HG02884 (cell line): ENCODE results near the gene MAFG.
"Not testable (repeated sequence)": the region's sequence is repeated elsewhere in the genome, so short reads cannot be mapped to it uniquely, and the experiment has no call there.

Source experiments
- ATAC-seq: cut with Tn5 transposase; IDR thresholded peaks from one replicate; pipeline ENCODE4 v1.9.1; 2021; ENCODE audit warnings: mild to moderate bottlenecking, moderate library complexity; ENCODE audit not compliant: unreplicated experiment

Gene MAFG

GRCh38 chr17:81958633-81959342 is 31.3 kb upstream of the MAFG start:
- no peak for ATAC-seq

GRCh38 chr17:81957691-81958432 is 30.3 kb upstream of the MAFG start:
- ATAC-seq: no peak

- ATAC-seq: no peak
Observed at GRCh38 chr17:81956607-81957589, 29.4 kb upstream of the MAFG start.

GRCh38 chr17:81955756-81956544 is 28.4 kb upstream of the MAFG start:
- ATAC-seq: no peak

- ATAC-seq: no peak
Observed at GRCh38 chr17:81955058-81955681, 27.6 kb upstream of the MAFG start.

GRCh38 chr17:81954131-81955057 is 26.9 kb upstream of the MAFG start:
- no peak for ATAC-seq

GRCh38 chr17:81953443-81953842 is 25.9 kb upstream of the MAFG start:
- ATAC-seq: not testable (repeated sequence)

- ATAC-seq: no peak
Observed at GRCh38 chr17:81952792-81953228, 25.3 kb upstream of the MAFG start.

GRCh38 chr17:81951785-81952684 is 24.5 kb upstream of the MAFG start:
- ATAC-seq: no peak

- no peak for ATAC-seq
Observed at GRCh38 chr17:81950501-81950900, 23.0 kb upstream of the MAFG start.

- no peak for ATAC-seq
Observed at GRCh38 chr17:81948635-81949378, 21.3 kb upstream of the MAFG start.

GRCh38 chr17:81947189-81947588 is 19.7 kb upstream of the MAFG start, which contains the start of gene MYADML2:
MYADML2 (minus strand) TSS chr17:81947233; CDS start chr17:81941741, 5,492 bp downstream.
- no peak for ATAC-seq

- no peak for ATAC-seq
Observed at GRCh38 chr17:81944858-81945257, 17.3 kb upstream of the MAFG start.

GRCh38 chr17:81942167-81942553 is 14.6 kb upstream of the MAFG start:
- ATAC-seq: no peak

GRCh38 chr17:81941484-81942166 is 14.1 kb upstream of the MAFG start:
- no peak for ATAC-seq
